ENCODE results near the gene CEACAM18. TPM values are rescaled to one million over a fixed set of nuclear protein-coding genes. Genes with fewer than 3 reads are reported as not detected.

The CEACAM18 gene
- total and polyA plus RNA-seq, 10 of the 15 experiments (the other 5 are each of a cell fraction or from before 2014, with no cell fraction given) = not detected

DNA sequence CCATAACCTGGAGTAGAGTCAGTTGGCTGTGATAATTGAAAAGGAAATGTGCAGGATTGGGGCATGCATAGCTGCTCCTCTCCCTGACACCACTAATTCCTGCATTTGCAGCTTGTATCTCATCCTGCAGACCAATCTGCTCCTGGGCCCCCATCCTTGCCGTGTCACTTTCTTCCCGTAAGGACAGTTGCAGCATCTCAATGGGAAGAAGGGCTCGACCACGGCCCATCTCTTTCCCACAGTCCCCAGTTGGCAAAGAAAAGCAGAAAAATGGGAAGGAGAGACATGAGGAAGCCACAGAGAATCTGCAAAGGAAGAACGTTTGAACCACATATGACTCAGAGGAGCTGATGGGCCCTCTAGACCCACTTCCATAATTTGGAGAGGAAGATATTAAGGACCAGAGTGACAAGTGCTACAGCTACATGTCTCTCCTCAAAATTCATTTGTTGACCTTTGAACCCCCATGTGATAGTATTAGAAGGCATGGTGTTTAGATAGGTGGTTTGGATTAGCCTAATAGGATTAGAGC, 25.0 kb downstream of the CEACAM18 start:
- CTCF ChIA-PET = interaction anchor here (1.3 to 6.9 kb wide), 3 partner anchors 12 to 158 kb away, joined by 3 to 39 read pairs (median 8); no protein-coding TSS in a partner anchor
- no peaks in the 10 kb centered on the region for H3K27me3 ChIP-seq (replicated peaks in 1 of 2; ENCODE audit: control insufficient read depth in 2 of 2, insufficient read depth in 2 of 2, low read length in 1 of 2)
- no TSS peak for BruUV-seq (replicated peaks)
- 6% methylated on average over 5 of the region's 5 CpGs for WGBS (ENCODE audit: insufficient coverage, insufficient replicate concordance, low lambda C conversion rate, missing lambda C conversion rate)
- intact Hi-C loops (cut with micrococcal nuclease; ENCODE audit: unreplicated experiment) = no loop called here
- H3K4me2 ChIP-seq (ENCODE audit: control insufficient read depth, insufficient read depth) = no peak overlapping the region
- no peak overlapping the region for H3K4me3 ChIP-seq
- RAD21 ChIA-PET (ENCODE audit: unreplicated experiment) = no interaction called here
- H2AFZ ChIP-seq (ENCODE audit: control insufficient read depth, low read depth, low read length) = no peak overlapping the region
- in situ Hi-C loops (cut with MboI) = no loop called here
- H3K27ac ChIP-seq (ENCODE audit: control insufficient read depth, insufficient read depth) = no peak overlapping the region
- no peak overlapping the region for H3K9ac ChIP-seq (ENCODE audit: control insufficient read depth, insufficient read depth, low read length)
- no peaks in the 10 kb centered on the region for H3K79me2 ChIP-seq (ENCODE audit: control insufficient read depth, insufficient read depth, low read length)
- TF ChIP-seq HDAC6 (IDR thresholded peaks at IDR 0.05; ENCODE audit: unreplicated experiment) (no peak), IKZF2 (IDR thresholded peaks at IDR 0.05) (no peak), NR2F1 (conservative IDR thresholded peaks at IDR 0.05) (no peak), NBN (IDR thresholded peaks at IDR 0.05) (no peak), TCF7 (IDR thresholded peaks at IDR 0.05; ENCODE audit: borderline replicate concordance) (no peak), BCL11A (IDR thresholded peaks at IDR 0.05; ENCODE audit: low read depth, low read length) (no peak), RAD21 (IDR thresholded peaks at IDR 0.05; ENCODE audit: insufficient read depth, low read depth, low read length) (no peak), SMC3 (IDR thresholded peaks at IDR 0.05; ENCODE audit: borderline replicate concordance, low read length) (no peak), NFIC (IDR thresholded peaks at IDR 0.05; ENCODE audit: low read depth, low read length) (no peak), BHLHE40 (IDR thresholded peaks at IDR 0.05; ENCODE audit: borderline replicate concordance in 1 of 2, low read depth in 2 of 2, low read length in 1 of 2) (no peak), NFXL1 (IDR thresholded peaks at IDR 0.05; ENCODE audit: borderline replicate concordance) (no peak), CBX3 (IDR thresholded peaks at IDR 0.05; ENCODE audit: borderline replicate concordance, low read depth) (no peak), BMI1 (IDR thresholded peaks at IDR 0.05; ENCODE audit: borderline replicate concordance) (no peak), MTA3 (IDR thresholded peaks at IDR 0.05; ENCODE audit: borderline replicate concordance, low read length) (no peak), ZNF24 (IDR thresholded peaks at IDR 0.05) (no peak)
- TF ChIP-seq, protein P1, sequence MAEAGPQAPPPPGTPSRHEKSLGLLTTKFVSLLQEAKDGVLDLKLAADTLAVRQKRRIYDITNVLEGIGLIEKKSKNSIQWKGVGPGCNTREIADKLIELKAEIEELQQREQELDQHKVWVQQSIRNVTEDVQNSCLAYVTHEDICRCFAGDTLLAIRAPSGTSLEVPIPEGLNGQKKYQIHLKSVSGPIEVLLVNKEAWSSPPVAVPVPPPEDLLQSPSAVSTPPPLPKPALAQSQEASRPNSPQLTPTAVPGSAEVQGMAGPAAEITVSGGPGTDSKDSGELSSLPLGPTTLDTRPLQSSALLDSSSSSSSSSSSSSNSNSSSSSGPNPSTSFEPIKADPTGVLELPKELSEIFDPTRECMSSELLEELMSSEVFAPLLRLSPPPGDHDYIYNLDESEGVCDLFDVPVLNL (IDR thresholded peaks at IDR 0.05; ENCODE audit: low read depth, low read length) = no peak
- POLR2A ChIA-PET = no interaction called here
- peaks cover 4% of the 10 kb centered on the region; the same call in 1 of the 2 replicates for H3K4me1 ChIP-seq (ENCODE audit: control insufficient read depth, insufficient read depth, low read length)
- FAIRE-seq (no peak), DNase-seq (ENCODE audit: low read depth, low spot score) (no peak), ATAC-seq (no peak)
- H3K36me3 ChIP-seq (ENCODE audit: control insufficient read depth in 2 of 2, insufficient read depth in 2 of 2, low read length in 1 of 2) = no peaks in the 10 kb centered on the region
- H3K9me3 ChIP-seq (replicated peaks; ENCODE audit: control insufficient read depth, insufficient read depth, low read length) = no peaks in the 10 kb centered on the region; the same call in 2 of the 3 replicates
- SMC1A ChIA-PET (ENCODE audit: uncharacterized antibody, unreplicated experiment) = interaction anchor here (0.7 kb wide), 1 partner anchor 244 kb away, joined by 3 read pairs; no protein-coding TSS in a partner anchor
- no peaks in the 10 kb centered on the region for H4K20me1 ChIP-seq (ENCODE audit: control insufficient read depth, insufficient read depth)

Measured in GM12878 (cell line).